ENCODE results near the gene POLD3. TPM values are rescaled to one million over a fixed set of nuclear protein-coding genes. Genes with fewer than 3 reads are reported as not detected.

Gene POLD3
- total and polyA plus RNA-seq, 10 of the 15 experiments (the other 5 are each of a cell fraction or from before 2014, with no cell fraction given), result 23.8 to 63.7 (median 38.7) TPM

DNA sequence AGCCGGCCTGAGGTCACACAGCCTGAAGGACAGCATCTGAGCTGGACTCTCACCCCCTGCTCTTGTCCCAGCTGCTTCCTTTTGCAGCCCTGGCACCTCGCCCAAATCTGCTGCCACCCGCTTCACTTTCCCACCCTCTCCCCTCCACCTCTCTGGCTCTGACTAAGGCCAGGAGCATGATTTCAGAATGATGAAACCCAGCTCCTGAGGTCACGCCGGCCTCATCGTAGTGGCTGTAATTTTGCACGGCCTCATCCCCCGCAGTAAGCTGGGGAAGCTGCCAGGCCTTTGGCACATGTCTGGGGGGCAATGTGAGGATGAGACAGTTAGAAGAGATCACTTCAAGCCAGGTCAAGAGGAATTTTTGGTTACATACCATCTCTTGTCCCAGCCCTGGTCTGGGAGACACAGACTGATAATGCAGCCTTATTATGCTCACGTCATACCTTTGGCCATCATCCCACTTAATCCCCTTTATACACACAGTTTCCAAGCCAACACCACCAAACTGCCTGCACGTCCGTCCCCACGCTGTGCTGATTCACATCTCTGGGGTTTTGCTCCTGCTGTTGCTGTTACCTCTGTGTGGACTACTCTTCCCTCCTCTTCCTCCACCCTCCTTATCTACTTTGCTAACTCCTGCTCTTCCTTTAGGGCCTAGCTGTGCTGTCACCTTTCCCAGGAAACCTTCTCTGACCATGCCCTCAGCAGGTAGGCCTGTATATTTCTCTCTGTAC is 80.7 kb downstream of the POLD3 start:
- RAD21 ChIA-PET (ENCODE audit: unreplicated experiment), result no interaction called here
- SMC1A ChIA-PET (ENCODE audit: uncharacterized antibody, unreplicated experiment), result interaction anchor here (1.0 kb wide), 1 partner anchor 9 kb away, joined by 4 read pairs; no protein-coding TSS in a partner anchor
- Histone ChIP-seq H3K36me3 (ENCODE audit: control insufficient read depth in 2 of 2, insufficient read depth in 2 of 2, low read length in 1 of 2) (no peaks in the 10 kb centered on the region), H3K27ac (ENCODE audit: control insufficient read depth, insufficient read depth) (no peak overlapping the region), H3K4me1 (ENCODE audit: control insufficient read depth, insufficient read depth, low read length) (no peaks in the 10 kb centered on the region), H3K9ac (ENCODE audit: control insufficient read depth, insufficient read depth, low read length) (no peak overlapping the region), H3K79me2 (ENCODE audit: control insufficient read depth, insufficient read depth, low read length) (no peaks in the 10 kb centered on the region), H2AFZ (ENCODE audit: control insufficient read depth, low read depth, low read length) (no peak overlapping the region), H4K20me1 (ENCODE audit: control insufficient read depth, insufficient read depth) (no peaks in the 10 kb centered on the region; the same call in 1 of the 2 replicates), H3K27me3 (replicated peaks in 1 of 2; ENCODE audit: control insufficient read depth in 2 of 2, insufficient read depth in 2 of 2, low read length in 1 of 2) (no peaks in the 10 kb centered on the region), H3K9me3 (replicated peaks; ENCODE audit: control insufficient read depth, insufficient read depth, low read length) (no peaks in the 10 kb centered on the region), H3K4me3 (no peak overlapping the region), H3K4me2 (ENCODE audit: control insufficient read depth, insufficient read depth) (no peak overlapping the region)
- FAIRE-seq (no peak), DNase-seq (ENCODE audit: low read depth, low spot score) (no peak), ATAC-seq (no peak)
- intact Hi-C loops (cut with micrococcal nuclease; ENCODE audit: unreplicated experiment) (no loop called here), in situ Hi-C loops (cut with MboI) (no loop called here)
- CTCF ChIA-PET, result no interaction called here
- TF ChIP-seq NRF1 (conservative IDR thresholded peaks at IDR 0.05; ENCODE audit: low read depth, low read length) (no peak), RBBP5 (conservative IDR thresholded peaks at IDR 0.05) (no peak), ZNF384 (IDR thresholded peaks at IDR 0.05; ENCODE audit: borderline replicate concordance, low read depth, low read length) (no peak)
- TF ChIP-seq, protein P1, sequence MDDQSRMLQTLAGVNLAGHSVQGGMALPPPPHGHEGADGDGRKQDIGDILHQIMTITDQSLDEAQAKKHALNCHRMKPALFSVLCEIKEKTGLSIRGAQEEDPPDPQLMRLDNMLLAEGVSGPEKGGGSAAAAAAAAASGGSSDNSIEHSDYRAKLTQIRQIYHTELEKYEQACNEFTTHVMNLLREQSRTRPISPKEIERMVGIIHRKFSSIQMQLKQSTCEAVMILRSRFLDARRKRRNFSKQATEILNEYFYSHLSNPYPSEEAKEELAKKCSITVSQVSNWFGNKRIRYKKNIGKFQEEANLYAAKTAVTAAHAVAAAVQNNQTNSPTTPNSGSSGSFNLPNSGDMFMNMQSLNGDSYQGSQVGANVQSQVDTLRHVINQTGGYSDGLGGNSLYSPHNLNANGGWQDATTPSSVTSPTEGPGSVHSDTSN (IDR thresholded peaks at IDR 0.05; ENCODE audit: insufficient replicate concordance, low read depth, low read length), result no peak
- WGBS (ENCODE audit: insufficient coverage, insufficient replicate concordance, low lambda C conversion rate, missing lambda C conversion rate), result 76% methylated on average over 12 of the region's 12 CpGs
- POLR2A ChIA-PET, result interaction anchor here (0.6 kb wide), 1 partner anchor 179 kb away, joined by 3 read pairs; the partner anchor contains the start of gene LIPT2
- no TSS peak for BruUV-seq (replicated peaks)
